Lung (tissue), 10 donors: ENCODE measurements around the gene CGB5. TPM values are rescaled to one million over a fixed set of nuclear protein-coding genes. Genes with fewer than 3 reads are reported as not detected.
"Not testable (repeated sequence)": the region's sequence is repeated elsewhere in the genome, so short reads cannot be mapped to it uniquely, and the experiment has no call there.

Source experiments
- ATAC-seq: fragments of 200-7000 bp; cut with Tn5 transposase; one replicate; pipeline ENCODE4 v1.9.1; 2020; ENCODE audit warnings: moderate number of reproducible peaks; ENCODE audit not compliant: insufficient read depth, low FRiP score
- DNase-seq, 3 donors: peaks; one replicate each; pipeline ENCODE4 v3.0.0-alpha.2; 2013 to 2017
- H3K27ac ChIP-seq, 2 donors: one replicate each; pipeline ENCODE4 v1.5.1; 2013; ENCODE audit warnings: mild to moderate bottlenecking in 2 of 2, moderate library complexity in 2 of 2, control low read depth in 1 of 2, inconsistent platforms in 1 of 2, low read depth in 1 of 2, low read length in 1 of 2
- H3K27me3 ChIP-seq, 3 donors: one replicate each; pipeline ENCODE4 v1.5.1; 2013; ENCODE audit warnings: low read length in 2 of 3; ENCODE audit not compliant: control insufficient read depth in 3 of 3, insufficient read depth in 3 of 3
- H3K36me3 ChIP-seq, 4 donors: one replicate each; pipeline ENCODE4 v1.5.1; 2013; ENCODE audit warnings: low read length in 4 of 4, mild to moderate bottlenecking in 1 of 4, moderate library complexity in 1 of 4; ENCODE audit not compliant: control insufficient read depth in 4 of 4, insufficient read depth in 4 of 4
- H3K4me1 ChIP-seq, 5 donors: one replicate each; pipeline ENCODE4 v1.5.1; 2013; ENCODE audit warnings: low read length in 5 of 5, mild to moderate bottlenecking in 2 of 5, moderate library complexity in 1 of 5; ENCODE audit not compliant: control insufficient read depth in 5 of 5, insufficient read depth in 5 of 5
- H3K4me3 ChIP-seq: one replicate; pipeline ENCODE4 v1.5.1; 2013; ENCODE audit warnings: mild to moderate bottlenecking, control low read depth, moderate library complexity
- H3K9ac ChIP-seq, 2 donors: one replicate each; pipeline ENCODE4 v1.5.1; 2013; ENCODE audit warnings: low read length in 2 of 2, control low read depth in 1 of 2; ENCODE audit not compliant: insufficient read depth in 1 of 2
- H3K9me3 ChIP-seq, 4 donors: one replicate each; pipeline ENCODE4 v1.5.1; 2013; ENCODE audit warnings: low read length in 3 of 4, mild to moderate bottlenecking in 1 of 4, moderate library complexity in 1 of 4; ENCODE audit not compliant: control insufficient read depth in 4 of 4, insufficient read depth in 3 of 4
- WGBS, 2 donors: extraction: QIAGEN DNeasy Blood & Tissue Kit; methylation state at CpG; one replicate each; pipeline ENCODE4 v1.1.7; 2013; 5-methylcytosine and 5-hydroxymethylcytosine counted together
- polyA plus RNA-seq, 2 donors: library from polyadenylated mRNA; stranded (reverse); fragments of 200-250 nt; gene quantifications; one replicate each; pipeline ENCODE4 v1.2.1, GENCODE V29; 2013
- total RNA-seq, 2 donors: library from RNA; depleted of rRNA in 1 of 2; stranded (reverse); fragments of >200 nt in 1 of 2; gene quantifications; one replicate each; pipeline ENCODE4 v1.2.1, GENCODE V29; 2014 to 2021
- donor health status: Bipolar disorder and iron deficiency.
- donor health status: healthy.
- donor health status: DM: yes; HTN: yes; CAD: no.

Gene CGB5
- total and polyA plus RNA-seq, 4 donors: not detected

DNA sequence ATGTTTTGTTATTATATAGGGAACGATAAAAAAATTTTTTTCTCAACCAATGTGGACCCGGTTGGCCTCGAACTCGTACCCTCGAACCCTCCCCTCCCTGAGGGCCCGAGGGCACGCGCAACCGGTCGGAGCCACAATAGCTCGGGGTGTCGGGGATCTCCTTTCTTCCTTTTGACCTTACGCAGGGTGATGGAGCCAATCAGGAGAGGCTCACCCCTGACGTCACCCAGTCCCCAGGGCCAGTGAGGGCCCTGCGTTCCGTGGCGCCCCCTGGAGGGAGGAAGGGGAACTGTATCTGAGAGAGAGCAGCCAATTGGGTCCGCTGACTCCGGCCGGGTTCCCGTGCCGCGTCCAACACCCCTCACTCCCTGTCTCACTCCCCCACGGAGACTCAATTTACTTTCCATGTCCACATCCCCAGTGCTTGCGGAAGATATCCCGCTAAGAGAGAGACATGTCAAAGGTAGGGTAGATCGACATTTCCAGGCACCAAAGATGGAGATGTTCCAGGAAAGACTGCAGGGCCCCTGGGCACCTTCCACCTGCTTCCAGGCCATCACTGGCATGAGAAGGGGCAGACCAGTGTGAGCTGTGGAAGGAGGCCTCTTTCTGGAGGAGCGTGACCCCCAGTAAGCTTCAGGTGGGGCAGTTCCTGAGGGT is 11.9 kb upstream of the CGB5 start, which contains the start of gene CGB2:
CGB2 (plus strand) TSS at position 249 of the 660 bp plus-strand sequence; CDS start at position 455, 206 bp downstream.
- H3K36me3 ChIP-seq, H3K4me3 ChIP-seq, ATAC-seq, H3K27ac ChIP-seq, DNase-seq, H3K9me3 ChIP-seq, H3K9ac ChIP-seq, H3K4me1 ChIP-seq, H3K27me3 ChIP-seq: not testable (repeated sequence)
- WGBS, 2 donors: 22 to 28% methylated on average over 27 to 28 of the region's 28 CpGs

DNA sequence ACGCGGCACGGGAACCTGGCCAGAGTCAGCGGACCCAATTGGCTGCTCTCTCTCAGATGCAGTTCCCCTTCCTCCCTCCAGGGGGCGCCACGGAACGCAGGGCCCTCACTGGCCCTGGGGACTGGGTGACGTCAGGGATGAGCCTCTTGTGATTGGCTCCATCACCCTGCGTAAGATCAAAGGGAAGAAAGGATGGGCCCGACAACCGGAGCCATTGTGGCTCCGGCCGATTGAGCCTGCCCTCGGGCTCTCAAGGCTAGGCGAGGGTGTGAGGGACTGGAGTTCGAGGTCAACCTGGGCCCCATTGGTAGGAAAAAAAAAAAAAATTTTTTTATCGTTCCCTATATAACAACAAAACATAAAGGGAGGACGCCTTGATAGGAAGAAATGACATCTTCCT is 6.8 kb upstream of the CGB5 start, which contains the start of gene CGB1:
CGB1 (minus strand) TSS at position 81 of the 400 bp plus-strand sequence. CDS start 184 bp downstream, outside the sequence.
- not testable (repeated sequence) for H3K36me3 ChIP-seq, H3K27me3 ChIP-seq, H3K9me3 ChIP-seq, H3K4me3 ChIP-seq, H3K27ac ChIP-seq, ATAC-seq, DNase-seq, H3K4me1 ChIP-seq, H3K9ac ChIP-seq
- WGBS, 2 donors: 48 to 61% methylated on average over 17 to 18 of the region's 18 CpGs

GRCh38 chr19:49038111-49038510 is 5.5 kb upstream of the CGB5 start:
- not testable (repeated sequence) for H3K27me3 ChIP-seq, H3K9ac ChIP-seq, ATAC-seq, DNase-seq, H3K36me3 ChIP-seq, H3K27ac ChIP-seq, H3K9me3 ChIP-seq, H3K4me1 ChIP-seq, H3K4me3 ChIP-seq
- WGBS, 2 donors: 91% methylated on average over 6 to 8 of the region's 8 CpGs

GRCh38 chr19:49038557-49039276 is 4.9 kb upstream of the CGB5 start:
- ATAC-seq: not testable (repeated sequence)

DNA sequence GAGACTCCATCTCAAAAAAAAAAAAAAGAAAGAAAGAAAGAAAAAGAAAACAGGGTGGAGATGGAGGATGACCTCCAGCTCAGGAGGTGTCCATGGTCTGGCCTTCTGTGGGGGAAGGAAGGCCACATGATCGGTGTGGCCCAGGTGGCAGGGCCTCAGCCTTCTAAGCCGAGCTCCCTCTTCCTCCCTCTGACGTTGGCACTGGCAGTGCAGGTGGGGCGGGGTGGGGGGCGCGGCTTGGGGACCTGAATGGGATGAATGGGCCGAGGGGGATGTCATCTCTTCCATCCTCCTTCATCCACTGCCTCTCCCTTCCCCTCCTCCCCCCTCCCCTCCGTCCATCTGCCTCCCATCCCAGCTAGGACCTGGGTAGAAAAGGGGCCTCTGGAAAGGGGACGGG is 3.9 kb upstream of the CGB5 start:
- not testable (repeated sequence) for H3K27me3 ChIP-seq, H3K9ac ChIP-seq, H3K9me3 ChIP-seq, H3K4me1 ChIP-seq, H3K27ac ChIP-seq, ATAC-seq, DNase-seq, H3K36me3 ChIP-seq, H3K4me3 ChIP-seq
- WGBS, 2 donors: 62 to 79% methylated on average over 8 to 9 of the region's 9 CpGs

More at GRCh38 chr19:49038557-49039276, 4.9 kb upstream of the CGB5 start:
- 87 to 90% methylated on average over 26 of the region's 26 CpGs for WGBS, 2 donors
- H3K36me3 ChIP-seq, DNase-seq, H3K27me3 ChIP-seq, H3K9me3 ChIP-seq, H3K9ac ChIP-seq, H3K4me3 ChIP-seq, H3K27ac ChIP-seq, H3K4me1 ChIP-seq: not testable (repeated sequence)
